ENCODE measurements around the gene NKX2-1.
A peak's percentile ranks its signal among the peaks of the same experiment; 100 is the strongest.

Gene NKX2-1

GRCh38 chr14:36511981-36512584 lies 7.9 kb downstream of the NKX2-1 start:
- Mint-ChIP-seq H3K27me3 (peaks cover 97% of the 10 kb centered on the region), H3K9me3 (peaks cover 0 to 16% of the 10 kb centered on the region in 2 donors), H3K4me3 (no peak overlapping the region), H3K4me1 (peaks cover 32% of the 10 kb centered on the region), H3K27ac (no peak overlapping the region)
- ATAC-seq (no peak), DNase-seq (no peak)

GRCh38 chr14:36510874-36511273 lies 9.2 kb downstream of the NKX2-1 start:
- H3K9me3 Mint-ChIP-seq = peaks cover 6 to 25% of the 10 kb centered on the region in 2 donors

DNA sequence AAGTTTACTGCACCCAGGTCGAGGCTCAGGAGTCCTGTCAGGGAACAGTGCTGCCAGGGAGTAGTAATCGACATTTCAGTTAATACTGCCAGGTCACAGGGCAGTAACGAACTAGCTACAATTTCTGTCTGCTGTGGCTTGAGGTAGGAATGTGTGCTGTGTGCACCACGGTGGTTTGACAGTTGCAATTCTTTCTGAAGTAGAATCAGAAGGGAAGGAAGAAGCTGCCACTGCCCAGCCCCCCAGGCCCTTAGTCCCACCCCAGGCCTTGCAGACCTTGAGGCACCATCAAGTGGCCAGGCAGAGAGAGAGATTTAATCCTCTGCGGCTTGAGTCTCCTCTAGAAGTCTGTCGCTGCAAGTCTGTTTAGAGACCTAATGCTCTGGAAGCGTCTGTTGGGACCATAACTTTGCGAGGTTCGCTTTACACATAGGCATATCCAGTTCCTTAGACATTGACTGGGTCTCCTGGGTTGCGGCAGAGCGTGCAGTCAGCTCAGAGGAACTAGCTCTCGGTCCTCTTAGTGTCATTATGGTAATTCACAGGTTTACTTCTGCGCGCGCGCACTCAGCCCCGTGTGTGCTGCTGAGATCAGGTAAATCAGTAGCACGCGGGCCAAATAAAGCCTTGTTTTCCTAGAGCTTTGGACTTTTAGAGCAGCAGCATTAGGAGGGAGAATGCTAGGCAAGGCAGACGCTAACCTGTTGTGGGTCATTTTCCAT lies 9.8 kb downstream of the NKX2-1 start:
- peak overlapping the region in 1 of 2 donors; percentile 54 for H3K27ac Mint-ChIP-seq
- H3K4me3 Mint-ChIP-seq = no peak overlapping the region
- peaks cover 6 to 25% of the 10 kb centered on the region in 2 donors for H3K9me3 Mint-ChIP-seq
- peak; percentile 8 for ATAC-seq
- peaks cover 28% of the 10 kb centered on the region for H3K4me1 Mint-ChIP-seq
- DNase-seq = no peak
- H3K27me3 Mint-ChIP-seq = peaks cover 94% of the 10 kb centered on the region

More at GRCh38 chr14:36510874-36511273, 9.2 kb downstream of the NKX2-1 start:
- peaks cover 97% of the 10 kb centered on the region for H3K27me3 Mint-ChIP-seq
- H3K4me3 Mint-ChIP-seq = no peak overlapping the region
- no peak for DNase-seq
- ATAC-seq = no peak
- H3K27ac Mint-ChIP-seq = no peak overlapping the region
- H3K4me1 Mint-ChIP-seq = peaks cover 29% of the 10 kb centered on the region

GRCh38 chr14:36509069-36509917 lies 10.7 kb downstream of the NKX2-1 start:
- ATAC-seq (no peak), DNase-seq (no peak)
- peaks cover 94% of the 10 kb centered on the region for H3K27me3 Mint-ChIP-seq
- H3K9me3 Mint-ChIP-seq = peaks cover 6 to 25% of the 10 kb centered on the region in 2 donors
- peak overlapping the region in 1 of 2 donors; percentile 48 for H3K27ac Mint-ChIP-seq
- H3K4me3 Mint-ChIP-seq = peak overlapping the region in 1 of 2 donors; percentile 22
- peaks cover 36% of the 10 kb centered on the region for H3K4me1 Mint-ChIP-seq

- H3K4me3 Mint-ChIP-seq = no peak overlapping the region
- no peak for ATAC-seq
- DNase-seq = no peak
- peak overlapping the region in 1 of 2 donors; percentile 48 for H3K27ac Mint-ChIP-seq
- H3K27me3 Mint-ChIP-seq = peaks cover 94% of the 10 kb centered on the region
- H3K9me3 Mint-ChIP-seq = peaks cover 6 to 25% of the 10 kb centered on the region in 2 donors
- H3K4me1 Mint-ChIP-seq = peaks cover 36% of the 10 kb centered on the region
Measured at GRCh38 chr14:36508418-36509068, 11.5 kb downstream of the NKX2-1 start.

DNA sequence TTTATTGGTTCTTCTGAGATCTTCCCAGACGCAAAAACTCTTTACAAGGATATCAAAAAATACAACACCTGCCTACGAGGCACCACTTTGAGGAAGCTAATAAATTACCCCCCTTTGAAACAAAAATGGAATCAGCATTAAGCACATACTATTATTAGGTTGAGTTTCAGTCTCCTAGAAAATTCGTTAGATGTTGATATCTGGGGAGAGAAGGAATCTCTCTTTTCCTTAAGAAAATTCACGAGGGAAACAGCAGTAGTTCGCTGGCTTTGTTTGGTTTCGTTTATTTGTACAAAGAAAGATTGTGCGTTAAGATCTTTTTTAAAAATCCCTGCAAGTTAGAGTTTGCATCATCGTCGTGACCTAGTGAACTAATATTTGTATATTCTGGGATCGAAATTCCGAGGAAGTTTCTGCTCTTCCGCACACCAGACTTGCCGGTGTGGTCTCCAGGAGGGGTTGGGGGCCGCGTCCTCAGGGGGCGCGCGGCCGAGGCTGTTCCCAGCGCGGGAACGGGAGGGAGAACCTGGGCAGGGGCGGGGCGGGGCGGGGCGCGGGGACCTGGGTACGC lies 12.1 kb downstream of the NKX2-1 start:
- peaks cover 36% of the 10 kb centered on the region for H3K4me1 Mint-ChIP-seq
- no peak overlapping the region for H3K4me3 Mint-ChIP-seq
- H3K27ac Mint-ChIP-seq = no peak overlapping the region
- H3K9me3 Mint-ChIP-seq = peaks cover 6 to 25% of the 10 kb centered on the region in 2 donors
- H3K27me3 Mint-ChIP-seq = peaks cover 94% of the 10 kb centered on the region
- no peak for ATAC-seq
- DNase-seq = no peak

DNA sequence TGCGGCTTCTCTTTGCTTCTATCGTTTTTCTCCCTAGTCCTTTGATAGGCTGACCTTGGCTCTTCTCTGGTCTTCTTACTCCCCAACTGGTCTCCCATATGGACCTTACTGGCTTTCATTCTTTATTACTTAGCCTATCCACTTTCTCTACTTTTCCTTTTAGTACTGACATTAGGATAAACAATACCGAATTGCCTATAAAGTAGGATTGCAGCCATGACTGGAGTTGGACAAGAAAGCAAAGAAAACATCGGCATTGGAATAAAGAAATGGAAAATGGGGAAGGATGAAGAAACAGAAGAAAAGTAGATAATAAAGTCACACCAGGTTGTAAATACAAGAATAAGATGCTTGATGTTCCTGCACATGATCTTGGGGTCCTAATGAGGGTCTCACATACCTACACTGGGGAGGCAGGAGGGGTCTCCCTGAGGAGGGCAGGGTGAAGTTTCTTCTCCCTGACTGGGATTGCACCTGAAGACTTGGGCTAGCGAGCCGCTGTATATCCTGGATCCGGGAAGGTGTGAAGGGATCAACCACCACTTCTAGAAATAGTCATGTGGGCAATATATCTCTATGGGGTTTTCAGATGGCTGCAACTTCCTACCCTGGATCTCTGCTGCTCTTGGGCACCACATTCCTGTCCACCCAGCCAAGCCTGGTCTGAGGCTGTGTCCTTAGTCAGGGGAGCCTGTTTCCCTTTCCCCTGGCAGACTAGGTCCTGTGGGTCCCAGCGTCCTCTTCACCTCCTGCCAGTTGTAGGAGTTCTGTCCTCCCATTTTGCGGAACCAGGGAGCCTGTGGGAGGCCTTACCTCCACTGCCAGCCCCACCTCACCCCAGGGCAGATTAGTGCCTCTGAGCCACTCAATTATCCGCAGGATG lies 13.1 kb downstream of the NKX2-1 start:
- Mint-ChIP-seq H3K27me3 (peaks cover 94% of the 10 kb centered on the region), H3K4me1 (peaks cover 36% of the 10 kb centered on the region), H3K4me3 (no peak overlapping the region), H3K27ac (peak overlapping the region in 1 of 2 donors; percentile 20), H3K9me3 (peaks cover 6 to 25% of the 10 kb centered on the region in 2 donors)
- DNase-seq (no peak), ATAC-seq (no peak)

DNA sequence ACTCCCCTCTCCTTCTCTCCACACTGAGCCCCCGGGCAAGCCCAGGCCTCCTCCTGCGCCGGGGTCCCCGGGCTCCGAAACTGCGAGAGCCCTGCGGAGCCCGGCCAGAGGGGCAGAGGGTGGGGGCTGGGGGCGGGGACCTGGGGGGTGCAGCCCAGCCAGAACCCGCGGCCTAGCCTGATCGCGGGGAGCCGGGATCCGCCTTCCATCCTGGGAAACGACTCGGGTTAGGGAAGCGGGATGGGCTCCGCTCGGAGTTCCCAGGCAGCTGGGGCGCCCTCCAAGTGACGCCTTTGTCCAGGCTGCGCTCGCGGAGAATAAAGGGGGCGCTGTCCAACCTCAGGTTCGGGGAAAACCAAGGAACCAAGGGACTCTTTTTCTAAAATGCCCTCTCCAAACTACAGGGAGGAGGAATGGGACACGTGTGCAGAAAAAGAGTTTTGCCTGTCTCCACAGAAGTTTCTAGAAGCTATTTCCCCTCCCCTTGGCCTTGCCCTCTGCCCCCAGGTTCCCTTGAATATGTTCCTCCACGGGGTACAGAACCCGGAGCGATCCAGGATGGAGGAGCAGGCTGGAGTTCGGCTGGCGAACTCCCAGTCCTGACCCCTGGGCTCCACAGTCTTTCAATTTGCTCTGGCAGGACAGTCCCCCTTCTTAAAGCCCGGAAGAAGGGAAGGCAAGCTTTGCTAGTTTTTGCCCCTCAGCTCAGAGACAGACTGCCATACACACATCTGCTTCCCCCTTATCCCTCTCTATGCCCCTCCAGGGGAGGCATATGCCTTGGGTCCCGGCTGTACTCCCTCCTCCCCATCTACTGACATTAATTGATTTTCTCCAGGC lies 13.9 kb downstream of the NKX2-1 start:
- H3K9me3 Mint-ChIP-seq = peaks cover 6 to 25% of the 10 kb centered on the region in 2 donors
- ATAC-seq (peak; percentile 33), DNase-seq (no peak)
- H3K4me1 Mint-ChIP-seq = peaks cover 36% of the 10 kb centered on the region
- H3K27me3 Mint-ChIP-seq = peaks cover 92% of the 10 kb centered on the region
- H3K27ac Mint-ChIP-seq = peak overlapping the region in 1 of 2 donors; percentile 20
- no peak overlapping the region for H3K4me3 Mint-ChIP-seq

- no peak for DNase-seq
Measured at GRCh38 chr14:36505181-36505815, 14.7 kb downstream of the NKX2-1 start.

DNA sequence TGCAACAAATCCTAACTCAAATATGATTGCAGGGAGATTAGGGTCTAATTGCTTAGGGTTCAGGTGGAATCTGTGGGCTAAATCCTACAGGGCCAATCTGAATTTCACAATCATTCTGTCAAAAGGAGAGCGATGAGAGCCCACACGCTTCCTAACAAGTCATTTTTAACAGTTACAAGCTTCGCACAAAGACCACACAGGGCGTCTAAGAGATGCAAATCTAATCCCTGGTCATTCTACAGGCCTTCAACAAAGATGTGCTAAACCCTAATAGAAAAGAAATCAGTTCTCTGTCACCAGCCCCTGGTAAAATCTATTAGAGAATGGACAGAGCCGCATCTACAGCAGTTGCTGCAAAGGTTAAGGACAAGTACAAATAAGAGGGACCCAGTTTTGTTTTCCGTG lies 15.3 kb downstream of the NKX2-1 start:
- H3K4me1 Mint-ChIP-seq = peaks cover 36% of the 10 kb centered on the region
- peaks cover 6 to 23% of the 10 kb centered on the region in 2 donors for H3K9me3 Mint-ChIP-seq
- peaks cover 87% of the 10 kb centered on the region for H3K27me3 Mint-ChIP-seq
- H3K4me3 Mint-ChIP-seq = peak overlapping the region; percentile 42 to 58
- H3K27ac Mint-ChIP-seq = no peak overlapping the region
- no peak for DNase-seq
- no peak for ATAC-seq

More at GRCh38 chr14:36505181-36505815, 14.7 kb downstream of the NKX2-1 start:
- ATAC-seq = peak; percentile 70
- Mint-ChIP-seq H3K27me3 (peaks cover 87% of the 10 kb centered on the region), H3K4me1 (peaks cover 36% of the 10 kb centered on the region), H3K9me3 (peaks cover 6 to 25% of the 10 kb centered on the region in 2 donors), H3K4me3 (peak overlapping the region; percentile 42 to 58), H3K27ac (peak overlapping the region in 1 of 2 donors; percentile 42)

DNA sequence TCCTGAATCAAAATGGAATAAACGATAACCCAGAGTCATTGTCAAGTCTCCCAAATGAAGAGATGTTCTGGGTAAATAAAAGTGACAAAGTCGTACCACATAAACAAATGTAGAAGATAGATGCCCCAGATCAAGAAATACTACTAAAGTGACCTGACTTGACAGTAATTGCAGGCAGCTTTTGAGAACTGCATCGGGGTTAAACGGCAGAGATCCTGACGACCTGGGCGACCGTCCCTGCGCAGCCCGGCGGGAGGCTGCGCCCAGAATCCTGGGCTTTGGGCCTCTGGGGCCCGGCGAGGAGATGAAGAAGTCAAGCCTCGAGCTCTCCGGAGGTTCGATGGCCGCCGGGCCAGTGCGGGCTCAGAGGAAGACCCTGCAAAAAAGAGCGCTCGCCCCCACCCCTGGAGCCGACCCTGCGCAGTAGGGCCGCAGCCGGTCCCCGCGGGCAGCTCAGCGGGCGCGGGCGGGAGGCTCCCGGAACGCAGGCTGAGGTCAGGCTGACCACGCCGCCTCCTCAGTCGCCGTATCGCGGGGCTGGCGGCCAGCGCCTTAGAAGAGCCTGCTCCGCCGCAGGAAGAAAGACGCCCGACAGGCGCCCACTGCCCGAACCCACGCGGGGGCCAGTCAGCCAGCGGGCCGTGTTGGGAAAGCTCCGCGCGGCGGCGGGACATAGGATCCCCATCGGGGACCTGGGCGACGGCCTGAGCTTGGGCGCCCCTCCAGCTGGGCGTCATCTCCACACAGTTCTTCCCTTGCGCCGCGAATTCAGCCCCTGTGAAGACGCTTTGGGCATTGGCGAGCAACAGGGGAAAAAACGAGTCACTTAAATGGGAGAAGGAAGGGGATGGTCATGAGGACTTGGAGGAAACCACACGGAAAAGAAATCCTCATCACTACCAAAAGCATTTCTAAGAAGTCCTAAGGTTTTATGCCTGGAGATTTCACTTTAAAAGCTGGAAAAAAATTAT lies 16.0 kb downstream of the NKX2-1 start:
- H3K9me3 Mint-ChIP-seq = peaks cover 6 to 17% of the 10 kb centered on the region in 2 donors
- H3K4me3 Mint-ChIP-seq = peak overlapping the region; percentile 31 to 58
- ATAC-seq (no peak), DNase-seq (no peak)
- H3K27ac Mint-ChIP-seq = peak overlapping the region in 1 of 2 donors; percentile 34
- H3K27me3 Mint-ChIP-seq = peaks cover 84% of the 10 kb centered on the region
- peaks cover 29% of the 10 kb centered on the region for H3K4me1 Mint-ChIP-seq

Measured in stimulated activated naive CD8-positive, alpha-beta T cell treated with anti-CD3 and anti-CD28 coated beads, Interleukin-15, amount 100 ng/mL, for 72 hours (primary cell).